Endothelial cell (in vitro differentiated cells): ENCODE data around the gene BAAT. TPM values are rescaled to one million over a fixed set of nuclear protein-coding genes. Genes with fewer than 3 reads are reported as not detected.

Experiments used
- DNase-seq: peaks from one replicate; pipeline ENCODE4 v3.0.0; 2021; ENCODE audit warnings: low spot score
- H3K27ac Mint-ChIP-seq: one replicate; pipeline ENCODE4 v1.8.0; 2021; ENCODE audit warnings: mixed read lengths, inconsistent platforms; ENCODE audit not compliant: unreplicated experiment
- H3K27me3 Mint-ChIP-seq: one replicate; pipeline ENCODE4 v1.8.0; 2021; ENCODE audit warnings: mild to moderate bottlenecking, moderate library complexity, mixed read lengths, inconsistent platforms; ENCODE audit not compliant: unreplicated experiment
- H3K36me3 Mint-ChIP-seq: one replicate; pipeline ENCODE4 v1.8.0; 2021; ENCODE audit warnings: mild to moderate bottlenecking, low read depth, mixed read lengths, inconsistent platforms; ENCODE audit not compliant: unreplicated experiment
- H3K4me1 Mint-ChIP-seq: one replicate; pipeline ENCODE4 v1.8.0; 2021; ENCODE audit warnings: mild to moderate bottlenecking, mixed read lengths, inconsistent platforms; ENCODE audit not compliant: unreplicated experiment
- H3K4me3 Mint-ChIP-seq: one replicate; pipeline ENCODE4 v1.8.0; 2021; ENCODE audit warnings: mild to moderate bottlenecking, mixed read lengths, inconsistent platforms; ENCODE audit not compliant: unreplicated experiment
- H3K9me3 Mint-ChIP-seq: one replicate; pipeline ENCODE4 v1.8.0; 2021; ENCODE audit warnings: mixed read lengths, inconsistent platforms; ENCODE audit not compliant: unreplicated experiment
- total RNA-seq: library from RNA; stranded (reverse); fragmentation: NEBNext Ultra II Directional; extraction: Animal tissue kit (Norgen Biotek cat#: 25700); gene quantifications from one replicate; pipeline ENCODE4 v1.2.1, GENCODE V29; 2021; ENCODE audit not compliant: unreplicated experiment
- TF ChIP-seq, protein P1 (sequence below): fragments of 200-600 bp; sonication (generic); IDR thresholded peaks from one replicate; pipeline ENCODE4 v1.5.0; 2021; ENCODE audit warnings: antibody characterized with exemption; ENCODE audit not compliant: unreplicated experiment

The BAAT gene
- total RNA-seq, 1 donor from 2014 or later: not detected

DNA sequence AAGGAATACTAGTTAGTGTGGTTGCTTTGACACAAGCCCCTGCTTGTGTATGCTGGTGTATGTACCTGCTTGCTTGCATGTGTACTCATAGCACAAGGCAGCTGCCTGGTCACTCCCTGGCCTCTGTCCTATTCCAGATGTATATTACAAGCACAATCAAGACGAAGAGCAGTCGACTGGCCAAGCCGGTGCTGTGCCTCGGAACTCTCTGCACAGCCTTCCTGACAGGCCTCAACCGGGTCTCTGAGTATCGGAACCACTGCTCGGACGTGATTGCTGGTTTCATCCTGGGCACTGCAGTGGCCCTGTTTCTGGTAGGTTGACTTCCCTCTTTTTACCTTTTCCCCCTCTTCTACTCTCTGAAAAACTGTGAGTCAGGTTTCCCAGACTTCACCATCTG, 72.1 kb downstream of the BAAT start:
- H3K27me3 Mint-ChIP-seq: no peaks in the 10 kb centered on the region
- no peaks in the 10 kb centered on the region for H3K9me3 Mint-ChIP-seq
- no peak overlapping the region for H3K27ac Mint-ChIP-seq
- H3K4me1 Mint-ChIP-seq: peaks cover 21% of the 10 kb centered on the region
- TF ChIP-seq, protein P1, sequence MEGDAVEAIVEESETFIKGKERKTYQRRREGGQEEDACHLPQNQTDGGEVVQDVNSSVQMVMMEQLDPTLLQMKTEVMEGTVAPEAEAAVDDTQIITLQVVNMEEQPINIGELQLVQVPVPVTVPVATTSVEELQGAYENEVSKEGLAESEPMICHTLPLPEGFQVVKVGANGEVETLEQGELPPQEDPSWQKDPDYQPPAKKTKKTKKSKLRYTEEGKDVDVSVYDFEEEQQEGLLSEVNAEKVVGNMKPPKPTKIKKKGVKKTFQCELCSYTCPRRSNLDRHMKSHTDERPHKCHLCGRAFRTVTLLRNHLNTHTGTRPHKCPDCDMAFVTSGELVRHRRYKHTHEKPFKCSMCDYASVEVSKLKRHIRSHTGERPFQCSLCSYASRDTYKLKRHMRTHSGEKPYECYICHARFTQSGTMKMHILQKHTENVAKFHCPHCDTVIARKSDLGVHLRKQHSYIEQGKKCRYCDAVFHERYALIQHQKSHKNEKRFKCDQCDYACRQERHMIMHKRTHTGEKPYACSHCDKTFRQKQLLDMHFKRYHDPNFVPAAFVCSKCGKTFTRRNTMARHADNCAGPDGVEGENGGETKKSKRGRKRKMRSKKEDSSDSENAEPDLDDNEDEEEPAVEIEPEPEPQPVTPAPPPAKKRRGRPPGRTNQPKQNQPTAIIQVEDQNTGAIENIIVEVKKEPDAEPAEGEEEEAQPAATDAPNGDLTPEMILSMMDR: no peak
- no peaks in the 10 kb centered on the region for H3K36me3 Mint-ChIP-seq
- no peak for DNase-seq
- H3K4me3 Mint-ChIP-seq: no peak overlapping the region

DNA sequence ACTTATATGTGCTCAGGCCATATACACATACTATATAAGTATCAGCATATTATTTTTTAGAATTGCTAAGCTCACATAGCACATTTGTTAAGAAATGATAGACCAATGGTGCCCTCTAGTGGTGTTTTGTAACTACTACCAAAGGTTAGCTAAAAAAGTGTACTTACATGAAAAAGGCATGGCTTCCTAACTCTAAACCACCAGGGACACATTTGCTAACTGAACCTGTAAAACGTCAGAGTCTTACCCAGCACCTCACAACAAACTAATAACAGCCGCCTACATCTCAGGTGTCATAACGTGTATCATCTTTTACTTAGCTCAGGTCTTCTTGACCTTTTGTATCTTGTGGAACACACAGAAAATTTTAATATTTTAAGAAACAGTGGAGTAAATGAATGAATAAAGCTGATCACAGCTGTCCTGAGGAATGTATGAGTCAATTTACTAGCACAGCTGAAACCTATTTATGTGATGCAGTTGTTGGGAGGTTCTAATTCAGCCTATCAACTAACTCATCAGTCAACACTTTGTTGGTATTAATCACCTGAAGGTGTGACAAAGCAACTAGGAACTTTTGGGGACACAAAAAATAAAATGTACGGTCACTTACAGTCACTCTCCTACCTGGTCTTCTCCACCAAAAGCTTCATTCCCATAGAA, 72.9 kb downstream of the BAAT start:
- Mint-ChIP-seq H3K36me3 (no peaks in the 10 kb centered on the region), H3K27ac (no peak overlapping the region), H3K27me3 (no peaks in the 10 kb centered on the region), H3K4me1 (peaks cover 21% of the 10 kb centered on the region), H3K4me3 (no peak overlapping the region), H3K9me3 (no peaks in the 10 kb centered on the region)
- TF ChIP-seq, protein P1: peak; percentile 92
- peak; percentile 25 for DNase-seq

DNA sequence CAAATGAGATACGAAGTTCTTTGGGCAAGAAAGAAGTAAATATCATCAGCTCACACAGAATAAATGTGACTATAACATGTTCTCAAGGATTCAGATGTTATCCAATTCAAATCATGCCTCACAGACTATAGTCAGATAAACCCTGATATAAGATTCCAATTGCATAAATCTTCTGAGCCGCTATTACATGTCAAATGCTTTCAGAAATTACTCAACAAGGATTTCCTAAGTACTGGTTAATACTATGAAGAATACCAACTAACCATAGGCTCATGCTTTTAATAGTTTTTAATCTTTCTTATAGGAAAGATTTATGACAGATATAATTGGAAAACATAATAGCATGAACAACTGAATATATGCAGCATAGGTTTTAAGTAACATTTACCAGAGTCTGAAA, 73.6 kb downstream of the BAAT start:
- no peak for DNase-seq
- H3K27ac Mint-ChIP-seq: no peak overlapping the region
- H3K9me3 Mint-ChIP-seq: no peaks in the 10 kb centered on the region
- TF ChIP-seq, protein P1: no peak
- no peaks in the 10 kb centered on the region for H3K36me3 Mint-ChIP-seq
- H3K4me3 Mint-ChIP-seq: no peak overlapping the region
- peaks cover 17% of the 10 kb centered on the region for H3K4me1 Mint-ChIP-seq
- peaks cover under 1% of the 10 kb centered on the region for H3K27me3 Mint-ChIP-seq

Other genes starting within 250 kb of the BAAT start
- 11.1 TPM for gene MRPL50, start 13.6 kb upstream of the BAAT start, total RNA-seq
- 31.0 TPM for gene ZNF189, start 13.8 kb upstream of the BAAT start, total RNA-seq
- gene ALDOB, start 50.8 kb upstream of the BAAT start, total RNA-seq: 0.31 TPM
- 46.1 TPM for gene RNF20, start 148.8 kb upstream of the BAAT start, total RNA-seq
- 2.2 TPM for gene PPP3R2, start 210.0 kb upstream of the BAAT start, total RNA-seq